Measurements from ENCODE around the gene ONECUT1. TPM values are rescaled to one million over a fixed set of nuclear protein-coding genes. Genes with fewer than 3 reads are reported as not detected.

The ONECUT1 gene
- total and polyA plus RNA-seq, 10 of the 15 experiments (the other 5 are each of a cell fraction or from before 2014, with no cell fraction given), result 0.28 TPM; not detected in 9

DNA sequence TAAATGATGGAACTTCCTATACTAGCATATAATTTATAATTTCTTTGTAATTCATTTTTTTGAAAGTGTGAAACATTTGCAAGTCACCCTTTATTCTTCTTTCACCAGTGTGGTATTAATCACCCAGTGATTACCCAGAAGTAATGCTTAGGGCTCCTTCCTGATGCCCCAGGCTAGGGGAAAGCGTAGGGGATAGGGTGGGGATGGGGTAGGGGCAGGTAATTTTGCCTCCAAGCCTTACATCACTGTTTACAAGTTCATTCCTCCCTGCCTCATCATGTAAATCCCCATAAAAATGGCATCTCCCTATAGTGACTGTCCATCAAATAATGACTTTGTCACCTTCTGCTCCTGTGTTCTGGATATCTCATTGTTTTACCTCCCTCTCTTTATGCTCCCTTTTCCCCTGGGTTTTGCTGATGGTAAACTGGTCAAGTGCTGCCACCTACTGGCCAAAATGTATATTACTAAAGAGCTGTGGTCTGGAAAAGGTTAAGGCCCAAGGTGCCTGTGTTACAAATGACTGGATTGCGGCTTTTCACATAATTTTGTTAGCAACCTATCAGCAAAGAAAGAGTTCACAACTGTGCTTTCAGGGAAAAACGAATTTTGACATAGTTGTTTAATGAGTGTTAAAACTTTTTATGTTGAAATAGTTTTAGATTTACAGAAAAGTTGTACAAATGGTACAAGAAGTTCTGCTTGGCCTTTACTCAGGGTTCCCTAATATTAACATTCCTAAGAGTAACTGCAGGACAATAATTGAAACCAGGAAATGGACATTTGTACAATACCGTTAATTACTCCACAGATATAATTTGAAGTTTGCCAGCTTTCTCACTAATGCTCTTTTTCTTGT is 54.7 kb downstream of the ONECUT1 start:
- WGBS (ENCODE audit: insufficient coverage, insufficient replicate concordance, low lambda C conversion rate, missing lambda C conversion rate), result 26% methylated on average over 4 of the region's 4 CpGs
- FAIRE-seq, result peak; percentile 75
- in situ Hi-C loops (cut with MboI), result no loop called here
- TF ChIP-seq BACH1 (IDR thresholded peaks at IDR 0.05; ENCODE audit: borderline replicate concordance) (no peak), EZH2 (IDR thresholded peaks at IDR 0.05; ENCODE audit: borderline replicate concordance, control insufficient read depth, low read depth, low read length) (no peak), NKRF (conservative IDR thresholded peaks at IDR 0.05) (no peak), YY1 (IDR thresholded peaks at IDR 0.05; ENCODE audit: low read depth, low read length) (no peak), SRF (IDR thresholded peaks at IDR 0.05; ENCODE audit: low read depth in 2 of 2, low read length in 2 of 2) (no peak), CEBPB (IDR thresholded peaks at IDR 0.05; ENCODE audit: borderline replicate concordance in 1 of 2, low read depth in 2 of 2, low read length in 2 of 2) (no peak), ASH2L (IDR thresholded peaks at IDR 0.05; ENCODE audit: borderline replicate concordance, low read depth) (no peak), PKNOX1 (IDR thresholded peaks at IDR 0.05) (peak; percentile 38; the same call in 1 of the 2 replicates), RAD21 (IDR thresholded peaks at IDR 0.05; ENCODE audit: insufficient read depth, low read depth, low read length) (peak; percentile 98), NR2F1 (conservative IDR thresholded peaks at IDR 0.05) (0 out of 2 replicates have a peak, but pooled peaks have one; percentile 11), BRCA1 (IDR thresholded peaks at IDR 0.05; ENCODE audit: low read depth, low read length) (no peak), PML (IDR thresholded peaks at IDR 0.05; ENCODE audit: low read length) (no peak)
- TF ChIP-seq, protein P1, sequence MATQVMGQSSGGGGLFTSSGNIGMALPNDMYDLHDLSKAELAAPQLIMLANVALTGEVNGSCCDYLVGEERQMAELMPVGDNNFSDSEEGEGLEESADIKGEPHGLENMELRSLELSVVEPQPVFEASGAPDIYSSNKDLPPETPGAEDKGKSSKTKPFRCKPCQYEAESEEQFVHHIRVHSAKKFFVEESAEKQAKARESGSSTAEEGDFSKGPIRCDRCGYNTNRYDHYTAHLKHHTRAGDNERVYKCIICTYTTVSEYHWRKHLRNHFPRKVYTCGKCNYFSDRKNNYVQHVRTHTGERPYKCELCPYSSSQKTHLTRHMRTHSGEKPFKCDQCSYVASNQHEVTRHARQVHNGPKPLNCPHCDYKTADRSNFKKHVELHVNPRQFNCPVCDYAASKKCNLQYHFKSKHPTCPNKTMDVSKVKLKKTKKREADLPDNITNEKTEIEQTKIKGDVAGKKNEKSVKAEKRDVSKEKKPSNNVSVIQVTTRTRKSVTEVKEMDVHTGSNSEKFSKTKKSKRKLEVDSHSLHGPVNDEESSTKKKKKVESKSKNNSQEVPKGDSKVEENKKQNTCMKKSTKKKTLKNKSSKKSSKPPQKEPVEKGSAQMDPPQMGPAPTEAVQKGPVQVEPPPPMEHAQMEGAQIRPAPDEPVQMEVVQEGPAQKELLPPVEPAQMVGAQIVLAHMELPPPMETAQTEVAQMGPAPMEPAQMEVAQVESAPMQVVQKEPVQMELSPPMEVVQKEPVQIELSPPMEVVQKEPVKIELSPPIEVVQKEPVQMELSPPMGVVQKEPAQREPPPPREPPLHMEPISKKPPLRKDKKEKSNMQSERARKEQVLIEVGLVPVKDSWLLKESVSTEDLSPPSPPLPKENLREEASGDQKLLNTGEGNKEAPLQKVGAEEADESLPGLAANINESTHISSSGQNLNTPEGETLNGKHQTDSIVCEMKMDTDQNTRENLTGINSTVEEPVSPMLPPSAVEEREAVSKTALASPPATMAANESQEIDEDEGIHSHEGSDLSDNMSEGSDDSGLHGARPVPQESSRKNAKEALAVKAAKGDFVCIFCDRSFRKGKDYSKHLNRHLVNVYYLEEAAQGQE (IDR thresholded peaks at IDR 0.05; ENCODE audit: low read depth, low read length), result no peak

More for the DNA sequence above, 54.7 kb downstream of the ONECUT1 start:
- H3K4me3 ChIP-seq, result no peak overlapping the region
- H3K9ac ChIP-seq (ENCODE audit: control insufficient read depth, insufficient read depth, low read length), result no peak overlapping the region
- SMC1A ChIA-PET (ENCODE audit: uncharacterized antibody, unreplicated experiment), result interaction anchor here (0.6 to 7.7 kb wide), 29 partner anchors 8 to 552 kb away, joined by 3 to 143 read pairs (median 4); no protein-coding TSS in a partner anchor
- H3K9me3 ChIP-seq (replicated peaks; ENCODE audit: control insufficient read depth, insufficient read depth, low read length), result no peaks in the 10 kb centered on the region
- H3K4me2 ChIP-seq (ENCODE audit: control insufficient read depth, insufficient read depth), result no peak overlapping the region
- no peaks in the 10 kb centered on the region for H3K36me3 ChIP-seq (ENCODE audit: control insufficient read depth in 2 of 2, insufficient read depth in 2 of 2, low read length in 1 of 2)
- RAD21 ChIA-PET (ENCODE audit: unreplicated experiment), result interaction anchor here (0.6 to 7.6 kb wide), 18 partner anchors 53 to 521 kb away, joined by 3 to 121 read pairs (median 6); partner anchors contain the start of gene MYO5A
- H3K27me3 ChIP-seq (replicated peaks in 1 of 2; ENCODE audit: control insufficient read depth in 2 of 2, insufficient read depth in 2 of 2, low read length in 1 of 2), result no peaks in the 10 kb centered on the region
- POLR2A ChIA-PET, result interaction anchor here (1.0 kb wide), 1 partner anchor 269 kb away, joined by 3 read pairs; no protein-coding TSS in a partner anchor
- BruUV-seq (replicated peaks), result no TSS peak
- no peaks in the 10 kb centered on the region for H4K20me1 ChIP-seq (ENCODE audit: control insufficient read depth, insufficient read depth)
- no peak overlapping the region for H2AFZ ChIP-seq (ENCODE audit: control insufficient read depth, low read depth, low read length)
- DNase-seq (ENCODE audit: low read depth, low spot score) (peak; percentile 64), ATAC-seq (peak; percentile 96)
- intact Hi-C loops (cut with micrococcal nuclease; ENCODE audit: unreplicated experiment), result loop anchor here (1.0 to 10.0 kb wide), 3 partner anchors 404 to 551 kb away; no protein-coding TSS in a partner anchor
- CTCF ChIA-PET, result interaction anchor here (0.6 to 7.8 kb wide), 39 partner anchors 10 to 1086 kb away, joined by 3 to 191 read pairs (median 4); no protein-coding TSS in a partner anchor
- H3K4me1 ChIP-seq (ENCODE audit: control insufficient read depth, insufficient read depth, low read length), result no peaks in the 10 kb centered on the region
- no peaks in the 10 kb centered on the region for H3K79me2 ChIP-seq (ENCODE audit: control insufficient read depth, insufficient read depth, low read length)
- no peak overlapping the region for H3K27ac ChIP-seq (ENCODE audit: control insufficient read depth, insufficient read depth)
